Endothelial cell of umbilical vein (primary cell): ENCODE data around the gene SMIM8. TPM values are rescaled to one million over a fixed set of nuclear protein-coding genes. Genes with fewer than 3 reads are reported as not detected.

Source experiments
- BruUV-seq: library from RNA; stranded (reverse); fragments of 400-500 nt; replicated peaks from 2 replicates; lab custom pipeline; 2021; lab: Mats Ljungman, UMichigan
- CTCF ChIA-PET: fragments of 300-600, 350-600 bp; sonication (Branson Sonifier 250); formaldehyde crosslinking; loops from one replicate; lab custom pipeline; 2021; ENCODE audit warnings: antibody characterized with exemption, inconsistent platforms; lab: Charles Lee
- POLR2A ChIA-PET: fragments of 300-600, 350-600 bp; sonication (Branson Sonifier 250); formaldehyde crosslinking; loops from one replicate; lab custom pipeline; 2021; ENCODE audit warnings: antibody characterized with exemption, inconsistent platforms; lab: Charles Lee
- DNase-seq: peaks from one replicate; pipeline ENCODE4 v3.0.0-alpha.2; 2011; ENCODE audit warnings: low read depth, low spot score
- FAIRE-seq: peaks from 2 replicates; lab custom pipeline; 2011; peaks lifted over from hg19 to GRCh38; lab: Jason Lieb, UNC
- H2AFZ ChIP-seq: 2 replicates; pipeline ENCODE4 v1.6.0; 2012; ENCODE audit warnings: low read depth, low read length, control low read depth, inconsistent platforms
- H3K27ac ChIP-seq: 2 replicates; pipeline ENCODE4 v1.5.1; 2011; ENCODE audit warnings: low read depth, mild to moderate bottlenecking, control low read depth, low read length, moderate library complexity; ENCODE audit not compliant: insufficient read depth
- H3K27me3 ChIP-seq, 2 experiments: 2 replicates each; pipeline versions ENCODE4 v1.6.0 to v1.6.1; 2011; ENCODE audit warnings: low read length in 2 of 2, mixed read lengths in 1 of 2; ENCODE audit not compliant: control insufficient read depth in 2 of 2, insufficient read depth in 2 of 2
- H3K36me3 ChIP-seq, 2 experiments: 2 replicates in 1 of 2; 3 replicates in 1 of 2; pipeline ENCODE4 v1.5.1; 2011; ENCODE audit warnings: low read length in 2 of 2, mild to moderate bottlenecking in 1 of 2, moderate library complexity in 1 of 2; ENCODE audit not compliant: control insufficient read depth in 2 of 2, insufficient read depth in 2 of 2; ENCODE audit errors: extremely low read depth in 1 of 2
- H3K4me1 ChIP-seq: 3 replicates; pipeline ENCODE4 v1.5.1; 2011; ENCODE audit warnings: mild to moderate bottlenecking, low read length; ENCODE audit not compliant: control insufficient read depth, insufficient read depth; ENCODE audit errors: extremely low read depth
- H3K4me2 ChIP-seq: 2 replicates; pipeline ENCODE4 v1.6.1; 2011; ENCODE audit warnings: low read length, control low read depth, mixed read lengths; ENCODE audit not compliant: insufficient read depth
- H3K4me3 ChIP-seq, 3 experiments: fragments of 200-600 bp in 1 of 3; sonication (generic), shearing (Covaris generic) in 1 of 3; replicated peaks in 1 of 3; 2 replicates each; pipeline ENCODE4 v1.5.1; 2011 to 2016; ENCODE audit warnings: control low read depth in 3 of 3, low read length in 3 of 3, mild to moderate bottlenecking in 2 of 3, inconsistent platforms in 1 of 3, low read depth in 1 of 3, moderate library complexity in 1 of 3; ENCODE audit not compliant: insufficient read depth in 1 of 3
- H3K79me2 ChIP-seq: 2 replicates; pipeline ENCODE4 v1.6.0; 2012; ENCODE audit warnings: low read length, inconsistent platforms; ENCODE audit not compliant: control insufficient read depth, insufficient read depth
- H3K9ac ChIP-seq: replicated peaks from 2 replicates; pipeline ENCODE3; 2011; ENCODE audit warnings: low read length, control low read depth; ENCODE audit not compliant: insufficient read depth; ENCODE audit errors: extremely low read depth
- H3K9me1 ChIP-seq: replicated peaks from 3 replicates; pipeline ENCODE4 v1.6.0; 2011; ENCODE audit warnings: mild to moderate bottlenecking, low read length; ENCODE audit not compliant: control insufficient read depth, insufficient read depth; ENCODE audit errors: extremely low read depth
- H3K9me3 ChIP-seq: replicated peaks from 2 replicates; pipeline ENCODE4 v1.5.1; 2012; ENCODE audit warnings: low read length, inconsistent platforms; ENCODE audit not compliant: control insufficient read depth, insufficient read depth
- H4K20me1 ChIP-seq: replicated peaks from 2 replicates; pipeline ENCODE3; 2011; ENCODE audit warnings: mild to moderate bottlenecking, low read length; ENCODE audit not compliant: control insufficient read depth, insufficient read depth; ENCODE audit errors: extremely low read depth
- CTCF ChIP-seq, 2 donors: IDR thresholded peaks; 1 replicate in 1 of 2; 2 replicates in 1 of 2; pipeline ENCODE4 v1.5.1; 2011; ENCODE audit warnings: low read length in 2 of 2, mild to moderate bottlenecking in 2 of 2, moderate library complexity in 2 of 2, control low read depth in 1 of 2, inconsistent platforms in 1 of 2, low read depth in 1 of 2; ENCODE audit not compliant: insufficient read depth in 1 of 2; ENCODE audit errors: extremely low read depth in 1 of 2
- EZH2 ChIP-seq: IDR thresholded peaks from 2 replicates; pipeline ENCODE4 v1.6.1; 2012; ENCODE audit warnings: borderline replicate concordance, low read depth, mild to moderate bottlenecking, moderate library complexity, low read length, inconsistent platforms; ENCODE audit not compliant: severe bottlenecking
- FOS ChIP-seq: IDR thresholded peaks from 2 replicates; pipeline ENCODE4 v1.6.1; 2011; ENCODE audit warnings: mild to moderate bottlenecking, low read length, moderate library complexity, borderline replicate concordance; ENCODE audit not compliant: insufficient read depth
- GATA2 ChIP-seq: IDR thresholded peaks from 2 replicates; pipeline ENCODE4 v1.7.0; 2011; ENCODE audit warnings: low read depth, mild to moderate bottlenecking, moderate library complexity, mixed read lengths, low read length; ENCODE audit not compliant: insufficient read length, insufficient read depth
- JUN ChIP-seq: IDR thresholded peaks from 2 replicates; pipeline ENCODE4 v1.6.1; 2011; ENCODE audit warnings: borderline replicate concordance, low read depth; ENCODE audit not compliant: insufficient read length, insufficient read depth
- MAX ChIP-seq: IDR thresholded peaks from 2 replicates; pipeline ENCODE4 v1.6.1; 2011; ENCODE audit not compliant: insufficient read depth, insufficient read length
- MYC ChIP-seq: IDR thresholded peaks from one replicate; pipeline ENCODE4 v1.6.1; 2011; ENCODE audit warnings: mild to moderate bottlenecking, low read depth, low read length
- POLR2A ChIP-seq: IDR thresholded peaks from 2 replicates; pipeline ENCODE4 v1.6.1; 2012; ENCODE audit warnings: low read depth, mild to moderate bottlenecking, control low read depth, low read length
- POLR2AphosphoS5 ChIP-seq: IDR thresholded peaks from 2 replicates; pipeline ENCODE4 v1.6.1; 2012; ENCODE audit warnings: low read depth, mild to moderate bottlenecking, control low read depth, low read length, moderate library complexity; ENCODE audit not compliant: insufficient read depth
- dilution Hi-C: fragments of 300-500 bp; cut with MboI; formaldehyde crosslinking; loops from one replicate; pipeline ENCODE4 v1.15.0; 2019; ENCODE audit warnings: low sequenced_read_pairs; ENCODE audit not compliant: extremely low pct_ligation_motif_present
- intact Hi-C: fragments of 100-400 bp; cut with micrococcal nuclease; formaldehyde crosslinking; loops from one replicate; pipeline ENCODE4 v1.10.0; 2022
- polyA plus RNA-seq, 4 experiments: library from polyadenylated mRNA; depleted of rRNA in 3 of 4; stranded (reverse) in 3 of 4; unstranded in 1 of 4; fragments of >200 nt; gene quantifications; 2 replicates each; pipeline versions ENCODE4 v1.2.1 to v1.2.3, GENCODE V29; 2011 to 2012; ENCODE audit warnings: missing spikeins in 1 of 4
- total RNA-seq: library from RNA; stranded (reverse); gene quantifications from 2 replicates; pipeline ENCODE4 v1.2.3, GENCODE V29; 2021

Gene SMIM8
- total and polyA plus RNA-seq, 2 donors (not counting 3 experiments of a cell fraction or from before 2014, with no cell fraction given): 2.0 to 8.4 TPM

- H4K20me1 ChIP-seq: no peaks in the 10 kb centered on the region
- H3K9ac ChIP-seq: no peak overlapping the region
- H3K79me2 ChIP-seq: no peaks in the 10 kb centered on the region
- no TSS peak for BruUV-seq
- ChIA-PET POLR2A (no interaction called here), CTCF (no interaction called here)
- H2AFZ ChIP-seq: no peak overlapping the region
- H3K27me3 ChIP-seq: peaks cover 5 to 11% of the 10 kb centered on the region in 2 experiments
- no peak for TF ChIP-seq JUN
- no peak overlapping the region for H3K4me3 ChIP-seq
- intact Hi-C loops: no loop called here
- FAIRE-seq (no peak), DNase-seq (no peak)
- dilution Hi-C loops: no loop called here
- H3K9me3 ChIP-seq: no peaks in the 10 kb centered on the region
- H3K4me2 ChIP-seq: no peak overlapping the region
- no peaks in the 10 kb centered on the region for H3K9me1 ChIP-seq
- H3K4me1 ChIP-seq: no peaks in the 10 kb centered on the region
- no peaks in the 10 kb centered on the region for H3K36me3 ChIP-seq
- H3K27ac ChIP-seq: no peak overlapping the region
These were observed 32.8 kb upstream of the SMIM8 start for GRCh38 chr6:87289571-87289970.

GRCh38 chr6:87291883-87292282 lies 30.5 kb upstream of the SMIM8 start:
- CTCF ChIA-PET: interaction anchor here (1.3 to 1.5 kb wide), 2 partner anchors 13 to 213 kb away, joined by 3 read pairs; no protein-coding TSS in a partner anchor

More at GRCh38 chr6:87291883-87292282, 30.5 kb upstream of the SMIM8 start:
- intact Hi-C loops: no loop called here
- dilution Hi-C loops: no loop called here
- Histone ChIP-seq H3K27ac (no peak overlapping the region), H3K27me3 (peaks cover 8 to 9% of the 10 kb centered on the region in 2 experiments), H3K36me3 (no peaks in the 10 kb centered on the region), H3K9ac (no peak overlapping the region), H3K4me1 (no peaks in the 10 kb centered on the region), H4K20me1 (no peaks in the 10 kb centered on the region), H3K4me2 (no peak overlapping the region), H3K9me3 (no peaks in the 10 kb centered on the region), H3K9me1 (no peaks in the 10 kb centered on the region), H3K79me2 (no peaks in the 10 kb centered on the region), H2AFZ (no peak overlapping the region), H3K4me3 (no peak overlapping the region)
- FAIRE-seq (no peak), DNase-seq (no peak)
- BruUV-seq: no TSS peak
- no peak for TF ChIP-seq POLR2A
- TF ChIP-seq MAX: no peak
- TF ChIP-seq FOS: no peak
- TF ChIP-seq EZH2: no peak
- no peak for TF ChIP-seq POLR2AphosphoS5
- no peak for TF ChIP-seq CTCF (IDR thresholded peaks at IDR 0.05; ENCODE audit: extremely low read depth in 1 of 2, insufficient read depth in 1 of 2, low read depth in 1 of 2, low read length in 2 of 2)
- TF ChIP-seq JUN: no peak
- TF ChIP-seq GATA2: no peak
- no peak for TF ChIP-seq MYC
- POLR2A ChIA-PET: no interaction called here
